Measurements from ENCODE around the gene ACSM4.

ACSM4 gene

GRCh38 chr12:7349418-7349817, 45.5 kb downstream of the ACSM4 start:
- in situ Hi-C loops (cut with MboI; ENCODE audit: low sequenced_read_pairs, unreplicated experiment): no loop called here
- TF ChIP-seq, protein P1, sequence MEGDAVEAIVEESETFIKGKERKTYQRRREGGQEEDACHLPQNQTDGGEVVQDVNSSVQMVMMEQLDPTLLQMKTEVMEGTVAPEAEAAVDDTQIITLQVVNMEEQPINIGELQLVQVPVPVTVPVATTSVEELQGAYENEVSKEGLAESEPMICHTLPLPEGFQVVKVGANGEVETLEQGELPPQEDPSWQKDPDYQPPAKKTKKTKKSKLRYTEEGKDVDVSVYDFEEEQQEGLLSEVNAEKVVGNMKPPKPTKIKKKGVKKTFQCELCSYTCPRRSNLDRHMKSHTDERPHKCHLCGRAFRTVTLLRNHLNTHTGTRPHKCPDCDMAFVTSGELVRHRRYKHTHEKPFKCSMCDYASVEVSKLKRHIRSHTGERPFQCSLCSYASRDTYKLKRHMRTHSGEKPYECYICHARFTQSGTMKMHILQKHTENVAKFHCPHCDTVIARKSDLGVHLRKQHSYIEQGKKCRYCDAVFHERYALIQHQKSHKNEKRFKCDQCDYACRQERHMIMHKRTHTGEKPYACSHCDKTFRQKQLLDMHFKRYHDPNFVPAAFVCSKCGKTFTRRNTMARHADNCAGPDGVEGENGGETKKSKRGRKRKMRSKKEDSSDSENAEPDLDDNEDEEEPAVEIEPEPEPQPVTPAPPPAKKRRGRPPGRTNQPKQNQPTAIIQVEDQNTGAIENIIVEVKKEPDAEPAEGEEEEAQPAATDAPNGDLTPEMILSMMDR (IDR thresholded peaks at IDR 0.05; ENCODE audit: borderline replicate concordance, control extremely low read depth, extremely low read depth, insufficient read depth, missing control alignments): no peak
- DNase-seq (ENCODE audit: low spot score): no peak

GRCh38 chr12:7351177-7351576, 47.3 kb downstream of the ACSM4 start:
- in situ Hi-C loops (cut with MboI; ENCODE audit: low sequenced_read_pairs, unreplicated experiment): no loop called here
- TF ChIP-seq, protein P1 (IDR thresholded peaks at IDR 0.05; ENCODE audit: borderline replicate concordance, control extremely low read depth, extremely low read depth, insufficient read depth, missing control alignments): no peak
- no peak for DNase-seq (ENCODE audit: low spot score)

DNA sequence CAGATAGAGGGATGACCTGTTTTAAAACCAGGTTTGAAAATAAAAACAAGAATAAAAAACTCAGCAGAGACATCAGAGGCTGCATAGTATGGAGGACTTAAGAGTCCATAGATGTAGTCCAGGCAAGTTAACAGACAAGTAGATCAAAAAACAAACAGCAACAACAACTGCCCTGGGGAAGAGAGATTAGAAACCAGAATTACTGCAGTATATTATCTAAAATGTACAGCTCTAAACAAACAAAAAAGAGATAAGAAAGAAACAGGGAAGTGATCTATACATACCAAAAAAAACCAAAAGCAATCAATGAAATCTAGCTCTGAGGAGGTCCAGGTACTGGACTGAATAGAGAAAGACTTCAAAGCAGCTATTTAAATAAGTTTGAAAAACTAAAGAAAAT, 48.8 kb downstream of the ACSM4 start:
- in situ Hi-C loops (cut with MboI; ENCODE audit: low sequenced_read_pairs, unreplicated experiment): no loop called here
- TF ChIP-seq, protein P1 (IDR thresholded peaks at IDR 0.05; ENCODE audit: borderline replicate concordance, control extremely low read depth, extremely low read depth, insufficient read depth, missing control alignments): no peak
- no peak for DNase-seq (ENCODE audit: low spot score)

DNA sequence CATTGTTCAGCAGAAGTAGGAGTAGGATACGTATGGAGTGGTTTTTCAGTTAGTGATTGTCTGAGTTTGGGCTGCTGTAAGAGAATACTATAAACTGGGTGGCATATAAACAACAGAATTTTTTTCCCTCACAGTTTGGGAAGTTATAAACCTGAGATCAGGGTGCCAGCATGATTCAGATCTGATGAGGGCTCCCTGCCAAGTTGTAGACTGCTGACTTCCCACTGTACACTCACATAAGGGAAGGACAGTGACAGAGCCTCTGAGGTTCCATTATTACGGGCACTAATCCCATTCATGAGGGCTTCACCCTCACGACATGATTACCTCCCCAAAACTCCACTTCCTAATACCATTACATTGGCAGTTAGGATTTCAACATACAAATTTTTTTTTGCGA, 50.7 kb downstream of the ACSM4 start:
- DNase-seq (ENCODE audit: low spot score): no peak
- in situ Hi-C loops (cut with MboI; ENCODE audit: low sequenced_read_pairs, unreplicated experiment): no loop called here
- TF ChIP-seq, protein P1 (IDR thresholded peaks at IDR 0.05; ENCODE audit: borderline replicate concordance, control extremely low read depth, extremely low read depth, insufficient read depth, missing control alignments): no peak

GRCh38 chr12:7361265-7361664, 57.4 kb downstream of the ACSM4 start:
- in situ Hi-C loops (cut with MboI; ENCODE audit: low sequenced_read_pairs, unreplicated experiment): no loop called here
- TF ChIP-seq, protein P1 (IDR thresholded peaks at IDR 0.05; ENCODE audit: borderline replicate concordance, control extremely low read depth, extremely low read depth, insufficient read depth, missing control alignments): no peak

GRCh38 chr12:7362734-7363133, 58.9 kb downstream of the ACSM4 start:
- DNase-seq (ENCODE audit: low spot score): no peak
- in situ Hi-C loops (cut with MboI; ENCODE audit: low sequenced_read_pairs, unreplicated experiment): no loop called here
- TF ChIP-seq, protein P1 (IDR thresholded peaks at IDR 0.05; ENCODE audit: borderline replicate concordance, control extremely low read depth, extremely low read depth, insufficient read depth, missing control alignments): no peak

More at GRCh38 chr12:7361265-7361664, 57.4 kb downstream of the ACSM4 start:
- DNase-seq (ENCODE audit: low spot score): no peak

DNA sequence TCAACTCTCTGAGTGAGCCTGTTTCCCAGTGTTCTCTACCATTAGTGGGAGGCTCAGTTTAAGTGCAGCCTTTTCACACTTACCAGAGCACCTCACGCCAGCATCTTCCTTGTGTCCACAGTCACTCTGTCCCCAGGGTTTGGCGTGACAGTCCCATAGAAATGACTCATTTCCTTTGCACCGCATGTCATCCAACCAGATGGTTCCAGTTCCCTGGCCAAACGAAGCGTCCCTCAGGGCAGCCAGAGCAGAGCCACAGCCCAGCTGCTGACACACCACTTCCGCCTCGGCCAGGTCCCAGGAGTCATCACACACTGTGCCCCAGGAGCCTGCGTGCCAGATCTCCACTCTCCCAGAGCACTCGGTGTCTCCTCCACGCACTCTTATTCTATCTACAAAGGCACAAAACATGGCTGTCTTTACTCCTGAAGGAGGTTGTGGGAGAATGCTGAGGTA, 65.4 kb downstream of the ACSM4 start:
- no peak for DNase-seq (ENCODE audit: low spot score)

More for the DNA sequence above, 65.4 kb downstream of the ACSM4 start:
- in situ Hi-C loops (cut with MboI; ENCODE audit: low sequenced_read_pairs, unreplicated experiment): no loop called here
- TF ChIP-seq, protein P1 (IDR thresholded peaks at IDR 0.05; ENCODE audit: borderline replicate concordance, control extremely low read depth, extremely low read depth, insufficient read depth, missing control alignments): no peak
